Right lobe of liver (tissue), 6 donors: ENCODE measurements around the gene CDKL1. TPM values are rescaled to one million over a fixed set of nuclear protein-coding genes. Genes with fewer than 3 reads are reported as not detected.

ENCODE experiments used
- ATAC-seq, 4 donors: fragments of 200-7000 bp; cut with Tn5 transposase; one replicate each; pipeline ENCODE4 v1.9.1; 2020; ENCODE audit warnings: mild to moderate bottlenecking in 4 of 4, moderate library complexity in 4 of 4
- DNase-seq, 3 donors: peaks; one replicate each; pipeline ENCODE4 v3.0.0-alpha.2; 2020
- H3K27ac ChIP-seq, 3 donors: fragments of 200-600 bp; one replicate each; pipeline ENCODE4 v1.8.0; 2022
- H3K27me3 ChIP-seq, 2 donors: fragments of 200-600 bp; one replicate each; pipeline ENCODE4 v1.8.0; 2022
- H3K36me3 ChIP-seq, 4 donors: fragments of 200-600 bp; sonication (generic) in 1 of 4; one replicate each; pipeline versions ENCODE4 v1.5.1 to v1.8.0; 2017 to 2022; ENCODE audit warnings: control low read depth in 1 of 4
- H3K4me1 ChIP-seq, 4 donors: fragments of 200-600 bp; sonication (generic) in 1 of 4; one replicate each; pipeline versions ENCODE4 v1.5.1 to v1.8.0; 2017 to 2022; ENCODE audit warnings: control low read depth in 1 of 4
- H3K4me3 ChIP-seq, 3 donors: fragments of 200-600 bp; one replicate each; pipeline ENCODE4 v1.8.0; 2022
- H3K9me3 ChIP-seq, 4 donors: fragments of 200-600 bp; sonication (generic) in 1 of 4; one replicate each; pipeline versions ENCODE4 v1.5.1 to v1.8.0; 2017 to 2022; ENCODE audit warnings: control low read depth in 1 of 4
- POLR2A ChIP-seq: fragments of 450-650 bp; IDR thresholded peaks from one replicate; pipeline ENCODE4 v1.6.1; 2017; ENCODE audit warnings: antibody characterized with exemption, mild to moderate bottlenecking
- WGBS: methylation state at CpG from one replicate; pipeline ENCODE4 v1.1.6; 2018; ENCODE audit warnings: low coverage, low lambda C conversion rate; ENCODE audit not compliant: insufficient coverage; ENCODE audit errors: missing lambda C conversion rate; 5-methylcytosine and 5-hydroxymethylcytosine counted together
- intact Hi-C, 2 donors: fragments of 100-400 bp; cut with DNase I; formaldehyde crosslinking; loops; one replicate each; pipeline versions ENCODE4 v1.11.2 to v1.14.1; 2022
- total RNA-seq, 6 experiments: library from RNA; depleted of rRNA in 2 of 6; stranded (reverse); fragments of >200 nt in 2 of 6; fragmentation: NEBNext Ultra II Directional in 3 of 6; extraction: Animal tissue kit (Norgen Biotek cat#: 25700) in 3 of 6; gene quantifications; one replicate each; pipeline versions ENCODE4 v1.1.0 to v1.2.4, GENCODE V29; 2016 to 2023
- TF ChIP-seq, protein P1 (sequence below), 4 donors: fragments of 200-600 bp in 3 of 4; fragments of 450-650 bp in 1 of 4; IDR thresholded peaks; one replicate each; pipeline versions ENCODE4 v1.5.1 to v1.8.0; 2016 to 2022; ENCODE audit warnings: antibody characterized with exemption in 4 of 4, mild to moderate bottlenecking in 2 of 4
- donor health status: DM: no; HTN: yes; CAD: no.
- donor health status: DM: no; HTN: no; CAD: no.
- donor health status: DM: no; HTN: no; CAD: no.
- donor health status: DM: no; HTN: yes; CAD: no.
- donor health status: DM: no; HTN: yes; CAD: no.

CDKL1 gene
- total RNA-seq, 6 experiments from 2014 or later = 1.1 to 4.5 (median 2.8) TPM

GRCh38 chr14:50340045-50340444 lies 56.6 kb downstream of the CDKL1 start:
- Histone ChIP-seq H3K4me1 (peaks cover 0 to 17% (median 0%) of the 10 kb centered on the region in 4 donors), H3K4me3 (no peak overlapping the region), H3K9me3 (no peaks in the 10 kb centered on the region), H3K36me3 (no peaks in the 10 kb centered on the region), H3K27me3 (no peaks in the 10 kb centered on the region), H3K27ac (no peak overlapping the region)
- TF ChIP-seq POLR2A = no peak
- TF ChIP-seq, protein P1, sequence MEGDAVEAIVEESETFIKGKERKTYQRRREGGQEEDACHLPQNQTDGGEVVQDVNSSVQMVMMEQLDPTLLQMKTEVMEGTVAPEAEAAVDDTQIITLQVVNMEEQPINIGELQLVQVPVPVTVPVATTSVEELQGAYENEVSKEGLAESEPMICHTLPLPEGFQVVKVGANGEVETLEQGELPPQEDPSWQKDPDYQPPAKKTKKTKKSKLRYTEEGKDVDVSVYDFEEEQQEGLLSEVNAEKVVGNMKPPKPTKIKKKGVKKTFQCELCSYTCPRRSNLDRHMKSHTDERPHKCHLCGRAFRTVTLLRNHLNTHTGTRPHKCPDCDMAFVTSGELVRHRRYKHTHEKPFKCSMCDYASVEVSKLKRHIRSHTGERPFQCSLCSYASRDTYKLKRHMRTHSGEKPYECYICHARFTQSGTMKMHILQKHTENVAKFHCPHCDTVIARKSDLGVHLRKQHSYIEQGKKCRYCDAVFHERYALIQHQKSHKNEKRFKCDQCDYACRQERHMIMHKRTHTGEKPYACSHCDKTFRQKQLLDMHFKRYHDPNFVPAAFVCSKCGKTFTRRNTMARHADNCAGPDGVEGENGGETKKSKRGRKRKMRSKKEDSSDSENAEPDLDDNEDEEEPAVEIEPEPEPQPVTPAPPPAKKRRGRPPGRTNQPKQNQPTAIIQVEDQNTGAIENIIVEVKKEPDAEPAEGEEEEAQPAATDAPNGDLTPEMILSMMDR (IDR thresholded peaks at IDR 0.05) = no peak
- intact Hi-C loops = no loop called here
- no peak for ATAC-seq
- no peak for DNase-seq
- 84% methylated on average over 5 of the region's 5 CpGs for WGBS

- DNase-seq = no peak
- ATAC-seq = no peak
- no peak for TF ChIP-seq POLR2A
- TF ChIP-seq, protein P1 (IDR thresholded peaks at IDR 0.05) = no peak
- intact Hi-C loops = no loop called here
- Histone ChIP-seq H3K27me3 (no peaks in the 10 kb centered on the region), H3K9me3 (no peaks in the 10 kb centered on the region), H3K4me3 (no peak overlapping the region), H3K4me1 (peaks cover 0 to 18% (median 0%) of the 10 kb centered on the region in 4 donors), H3K27ac (no peak overlapping the region), H3K36me3 (no peaks in the 10 kb centered on the region)
- WGBS = 27% methylated on average over 3 of the region's 3 CpGs
Observed at GRCh38 chr14:50339178-50339804, 57.4 kb downstream of the CDKL1 start.

DNA sequence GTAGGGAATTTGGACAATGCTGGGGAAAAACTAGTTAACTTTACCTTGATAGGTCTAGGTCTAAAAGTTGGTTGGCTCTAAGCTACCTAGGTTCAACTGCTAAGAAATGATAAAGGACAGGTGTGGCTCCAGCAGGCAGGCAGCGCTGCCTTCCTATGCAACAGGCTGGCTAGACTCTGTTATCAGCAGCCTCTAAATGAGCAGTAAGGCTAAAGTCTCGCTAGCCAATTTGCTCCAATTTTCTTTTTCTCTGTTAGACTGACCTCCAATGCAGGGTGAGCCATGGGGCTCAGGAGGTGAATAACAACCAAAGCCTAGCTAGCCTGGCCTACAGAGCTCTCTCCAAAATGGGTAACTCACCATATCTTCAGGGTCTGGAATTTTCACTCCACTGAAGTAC lies 58.1 kb downstream of the CDKL1 start:
- Histone ChIP-seq H3K27me3 (no peaks in the 10 kb centered on the region), H3K36me3 (no peaks in the 10 kb centered on the region), H3K9me3 (no peaks in the 10 kb centered on the region), H3K4me1 (peaks cover 0 to 18% (median 0%) of the 10 kb centered on the region in 4 donors), H3K27ac (no peak overlapping the region), H3K4me3 (no peak overlapping the region)
- ATAC-seq (no peak), DNase-seq (no peak)
- intact Hi-C loops = no loop called here
- 100% methylated on average over 1 of the region's 2 CpGs for WGBS
- no peak for TF ChIP-seq POLR2A
- TF ChIP-seq, protein P1 (IDR thresholded peaks at IDR 0.05) = no peak

- Histone ChIP-seq H3K36me3 (no peaks in the 10 kb centered on the region), H3K4me3 (no peak overlapping the region), H3K27me3 (no peaks in the 10 kb centered on the region), H3K9me3 (no peaks in the 10 kb centered on the region), H3K4me1 (peaks cover 0 to 8% (median 0%) of the 10 kb centered on the region in 4 donors), H3K27ac (peak overlapping the region in 2 of 3 donors; percentile 3 to 69)
- ATAC-seq (peak; percentile 52 to 79 (median 63)), DNase-seq (peak in 2 of 3 donors; percentile 30 to 55)
- intact Hi-C loops = no loop called here
- TF ChIP-seq POLR2A = no peak
- TF ChIP-seq, protein P1 (IDR thresholded peaks at IDR 0.05) = no peak
- WGBS = 43% methylated on average over 6 of the region's 7 CpGs
Observed at GRCh38 chr14:50335989-50336824, 60.5 kb downstream of the CDKL1 start.
